Measurements from ENCODE around the gene HIPK2.
"Not testable (repeated sequence)": the region's sequence is repeated elsewhere in the genome, so short reads cannot be mapped to it uniquely, and the experiment has no call there.

HIPK2 gene

DNA sequence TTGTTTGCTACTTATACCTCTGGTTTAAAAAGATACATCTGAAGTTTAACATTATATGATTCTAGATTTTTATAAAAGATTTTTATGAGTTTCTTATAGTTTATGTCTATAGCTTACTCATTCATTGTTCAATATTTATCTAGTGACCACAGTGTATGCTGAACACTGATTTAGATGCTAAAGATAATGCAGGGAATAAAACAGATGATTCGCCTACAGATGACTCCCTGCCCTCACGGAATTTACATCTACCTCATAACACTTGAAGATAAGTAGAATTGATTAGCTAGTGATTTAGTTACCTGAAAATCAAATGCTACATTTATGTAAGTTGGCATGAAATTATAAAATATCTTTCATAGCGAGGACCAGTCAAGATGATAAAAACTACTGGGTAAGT lies 105.8 kb downstream of the HIPK2 start:
- no peak for DNase-seq (ENCODE audit: low read depth)

DNA sequence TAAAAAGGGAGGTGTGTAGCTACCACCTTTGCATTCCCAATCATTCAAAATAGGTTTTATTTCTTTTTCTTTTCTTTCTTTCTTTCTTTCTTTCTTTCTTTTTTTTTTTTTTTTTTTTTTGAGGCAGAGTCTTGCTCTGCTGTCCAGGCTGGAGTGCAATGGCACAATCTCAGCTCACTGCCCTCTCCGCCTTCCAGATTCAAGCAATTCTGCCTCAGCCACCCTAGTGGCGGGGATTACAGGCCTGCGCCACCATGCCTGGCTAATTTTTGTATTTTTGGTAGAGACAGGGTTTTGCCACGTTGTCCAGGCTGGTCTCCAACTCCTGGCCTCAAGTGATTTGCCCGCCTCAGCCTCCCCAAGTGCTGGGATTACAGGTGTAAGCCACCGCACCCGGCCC lies 107.1 kb downstream of the HIPK2 start:
- DNase-seq (ENCODE audit: low read depth), result not testable (repeated sequence)

DNA sequence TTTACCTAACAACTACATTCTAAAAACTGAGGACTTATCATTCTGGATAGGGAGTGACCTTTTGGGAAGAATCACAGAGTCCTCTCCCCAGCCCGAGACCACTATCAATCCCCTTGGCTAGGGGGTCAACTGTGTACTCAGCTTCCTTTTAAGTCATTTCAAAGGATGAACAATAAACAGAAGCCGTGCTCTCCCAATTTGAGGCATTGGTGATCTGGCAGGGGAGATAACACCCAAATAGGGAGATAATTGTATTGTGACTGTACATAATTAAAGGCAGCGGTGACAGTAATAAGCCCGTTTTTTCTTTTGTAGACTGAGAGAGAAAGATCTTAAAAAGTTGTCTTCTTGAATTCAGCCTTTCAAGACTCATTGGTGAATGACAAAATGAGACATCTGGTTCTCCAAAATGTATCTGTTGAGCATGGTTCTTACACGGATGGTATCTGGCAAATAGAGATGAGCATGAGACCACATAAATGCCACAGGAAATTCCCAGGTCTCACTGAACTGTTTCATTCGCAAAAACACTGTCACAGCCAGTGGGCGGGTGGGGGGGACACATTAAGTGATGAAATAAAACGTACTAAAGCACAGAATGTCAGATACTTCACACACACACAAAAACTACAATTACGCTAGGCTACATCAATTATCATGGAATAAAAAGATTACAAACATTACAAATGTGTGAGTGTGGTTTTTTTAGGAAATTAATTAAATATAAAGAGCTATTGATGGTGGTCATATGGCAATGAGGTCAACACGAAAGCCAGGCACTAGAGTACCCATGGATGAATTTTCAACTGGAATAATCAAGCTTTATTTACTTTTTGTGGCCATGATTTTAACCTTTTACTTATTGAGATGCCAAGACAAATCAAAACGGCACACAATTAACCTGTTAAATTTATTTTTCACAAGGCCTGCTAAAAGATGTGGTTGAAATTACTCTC lies 108.4 kb downstream of the HIPK2 start:
- no peak for DNase-seq (ENCODE audit: low read depth)

DNA sequence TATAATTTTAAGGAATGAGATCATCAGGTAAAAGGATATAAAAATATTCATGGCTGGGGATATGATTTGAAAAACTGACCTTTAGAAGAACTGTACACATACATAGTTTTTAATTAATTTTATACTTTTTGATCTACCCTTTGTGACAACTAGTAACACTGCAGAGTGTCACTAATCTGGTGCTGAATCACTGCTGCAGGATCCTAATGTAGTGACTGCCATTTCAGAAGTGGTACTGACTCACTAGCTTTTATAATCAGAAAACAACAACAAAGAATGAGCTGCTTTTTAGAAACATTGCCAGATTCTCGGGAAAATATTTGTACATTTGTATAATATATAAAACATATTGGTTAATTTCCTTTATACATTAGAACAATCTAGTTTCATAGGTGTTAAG lies 110.4 kb downstream of the HIPK2 start:
- no peak for DNase-seq (ENCODE audit: low read depth)

DNA sequence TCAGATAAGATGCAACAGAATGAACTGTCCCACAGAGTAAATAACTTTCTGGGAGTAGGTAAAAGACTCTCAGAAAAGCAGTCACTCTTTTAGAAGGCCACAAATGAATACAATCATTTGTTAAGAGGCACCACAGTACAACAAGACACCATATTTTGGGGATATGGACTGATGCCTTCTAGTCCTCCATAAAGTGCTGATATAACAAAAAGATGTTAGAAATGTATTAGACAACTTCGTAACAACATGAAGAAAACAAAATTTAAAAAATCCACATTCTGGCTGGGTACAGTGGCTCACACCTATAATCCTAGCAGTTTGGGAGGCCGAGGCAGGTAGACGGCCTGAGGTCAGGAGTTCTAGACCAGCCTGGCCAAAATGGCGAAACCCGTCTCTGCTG lies 111.3 kb downstream of the HIPK2 start:
- no peak for DNase-seq (ENCODE audit: low read depth)

DNA sequence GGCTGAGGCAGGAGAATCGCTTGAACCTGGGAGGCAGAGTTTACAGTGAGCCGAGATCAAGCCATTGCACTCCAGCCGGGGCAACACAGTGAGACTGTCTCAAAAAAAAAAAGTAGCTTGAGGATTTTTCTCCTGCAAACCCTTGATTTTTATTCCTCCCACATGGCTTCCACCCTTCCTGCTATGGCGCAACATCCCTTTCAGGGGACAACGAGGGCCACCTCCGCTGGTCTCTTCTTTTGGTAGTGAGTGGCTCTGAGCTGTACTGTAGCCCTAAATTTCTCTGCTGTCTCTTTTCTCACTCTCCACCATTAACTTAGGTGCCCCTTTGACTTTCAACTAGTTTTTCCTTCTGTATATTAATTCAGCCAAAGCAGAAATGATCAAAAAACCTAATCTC lies 113.4 kb downstream of the HIPK2 start:
- no peak for DNase-seq (ENCODE audit: low read depth)

DNA sequence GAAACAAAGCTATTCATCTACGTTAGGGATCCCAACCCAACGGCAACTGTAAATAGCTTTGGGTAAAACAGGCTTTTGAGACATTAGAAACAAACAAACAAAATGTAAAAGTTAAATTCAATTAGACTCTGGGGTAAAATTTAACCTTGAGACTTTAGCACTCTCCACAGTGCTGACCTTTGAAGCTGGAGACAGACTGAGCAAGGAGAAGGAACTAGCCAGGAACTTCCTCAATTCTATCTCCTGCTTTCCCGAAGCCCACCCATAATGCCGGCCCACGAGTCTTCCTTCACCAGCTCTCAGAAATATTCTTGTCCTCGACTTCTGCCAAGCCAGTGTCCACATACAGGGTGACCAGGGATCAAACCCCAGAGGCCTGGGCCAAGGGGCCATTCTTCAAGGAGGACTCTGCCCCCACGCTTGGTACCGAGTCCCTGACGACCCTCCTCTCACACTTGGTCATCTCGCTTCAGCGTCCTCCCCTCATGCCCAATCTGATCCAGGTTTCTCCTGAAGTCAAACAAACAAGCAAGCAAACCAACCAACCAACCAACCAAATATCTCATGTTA lies 114.1 kb downstream of the HIPK2 start:
- DNase-seq (ENCODE audit: low read depth), result no peak

DNA sequence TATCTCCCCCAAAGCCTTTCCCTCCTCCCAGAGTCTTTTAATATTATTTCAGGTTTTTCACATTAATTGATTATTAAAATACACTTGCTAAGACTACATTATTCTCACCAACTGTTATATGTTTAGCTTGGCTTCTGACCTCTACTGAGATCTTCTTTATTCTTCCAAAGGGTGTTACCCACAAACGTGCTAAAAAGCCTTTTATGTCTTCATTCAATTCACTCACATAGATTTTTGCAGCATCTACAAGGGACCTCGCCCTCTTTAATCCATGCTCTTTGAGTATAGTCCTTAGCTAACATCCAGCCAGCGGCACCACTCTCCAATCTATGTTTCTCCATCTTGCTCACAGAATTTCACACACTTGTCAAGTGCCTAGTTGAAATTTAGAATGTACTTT lies 115.9 kb downstream of the HIPK2 start:
- no peak for DNase-seq (ENCODE audit: low read depth)

DNA sequence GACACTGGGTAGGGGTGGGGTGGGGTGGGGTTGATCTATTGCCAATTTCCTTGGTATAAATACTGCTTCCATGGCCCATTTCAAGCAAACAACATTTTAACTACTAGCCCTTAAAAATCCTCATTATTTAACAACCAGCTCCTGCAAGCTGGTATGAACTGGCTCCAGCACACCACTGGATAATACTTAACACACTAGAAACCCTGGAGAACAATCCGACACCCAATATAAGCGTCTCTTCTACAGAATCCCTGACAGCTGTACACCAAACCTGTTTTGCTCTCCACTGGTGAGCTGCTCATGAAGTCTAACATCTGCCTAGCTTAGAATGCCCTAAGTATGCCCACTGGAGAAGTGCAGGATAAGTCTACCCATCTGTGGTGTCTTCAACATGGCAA lies 116.8 kb downstream of the HIPK2 start:
- no peak for DNase-seq (ENCODE audit: low read depth)

DNA sequence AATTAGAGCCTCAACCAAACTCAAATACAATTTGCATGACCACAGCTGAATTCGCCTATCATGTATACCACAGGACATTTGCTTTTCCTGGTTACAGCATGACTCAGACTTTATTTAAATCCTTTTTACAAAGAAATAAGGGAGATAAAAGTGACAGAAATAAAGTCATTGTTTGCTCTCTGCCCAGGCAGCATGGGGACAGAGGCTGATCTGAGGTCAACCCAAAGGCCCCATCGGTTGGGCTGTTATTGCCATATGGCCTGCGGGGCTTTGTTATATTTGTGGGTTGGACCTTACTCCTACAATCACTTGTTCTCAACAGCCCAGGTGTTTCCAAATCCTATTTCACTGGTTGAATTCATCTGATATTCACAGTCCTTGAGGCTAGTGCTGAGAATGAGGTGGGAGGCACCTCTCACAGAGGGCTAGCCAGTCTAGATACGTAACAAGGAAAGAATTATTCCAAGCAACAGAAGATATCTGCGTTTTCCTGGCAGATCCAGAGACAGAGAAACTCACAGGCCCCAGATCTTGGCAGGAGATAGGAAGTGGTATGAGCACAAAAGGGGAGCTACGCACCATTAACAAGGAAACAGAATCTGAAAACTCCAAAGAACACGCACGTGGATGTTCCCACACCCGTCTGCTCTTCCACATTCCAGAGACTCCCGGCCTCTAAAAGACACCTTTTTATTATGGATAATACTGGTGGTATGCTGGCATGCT lies 117.3 kb downstream of the HIPK2 start:
- DNase-seq (ENCODE audit: low read depth), result no peak

DNA sequence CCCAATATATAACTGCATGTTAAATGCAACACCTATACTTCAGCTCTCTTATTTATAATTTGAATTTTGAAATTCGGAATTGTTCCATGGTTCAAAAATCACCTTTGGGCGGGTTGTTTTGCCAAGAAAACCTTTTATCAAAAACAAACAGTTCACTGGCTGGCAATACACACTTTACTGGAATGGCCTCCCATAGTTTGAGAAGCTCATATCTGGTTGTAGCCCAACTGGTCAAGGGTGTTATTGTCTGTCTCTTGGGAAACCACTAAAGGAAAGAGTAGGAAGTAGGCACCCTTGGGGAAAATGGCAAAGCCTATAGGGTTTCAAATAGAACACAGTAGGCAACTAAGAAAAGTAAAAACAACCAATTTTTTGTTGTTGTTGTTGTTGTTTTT lies 117.9 kb downstream of the HIPK2 start:
- no peak for DNase-seq (ENCODE audit: low read depth)

DNA sequence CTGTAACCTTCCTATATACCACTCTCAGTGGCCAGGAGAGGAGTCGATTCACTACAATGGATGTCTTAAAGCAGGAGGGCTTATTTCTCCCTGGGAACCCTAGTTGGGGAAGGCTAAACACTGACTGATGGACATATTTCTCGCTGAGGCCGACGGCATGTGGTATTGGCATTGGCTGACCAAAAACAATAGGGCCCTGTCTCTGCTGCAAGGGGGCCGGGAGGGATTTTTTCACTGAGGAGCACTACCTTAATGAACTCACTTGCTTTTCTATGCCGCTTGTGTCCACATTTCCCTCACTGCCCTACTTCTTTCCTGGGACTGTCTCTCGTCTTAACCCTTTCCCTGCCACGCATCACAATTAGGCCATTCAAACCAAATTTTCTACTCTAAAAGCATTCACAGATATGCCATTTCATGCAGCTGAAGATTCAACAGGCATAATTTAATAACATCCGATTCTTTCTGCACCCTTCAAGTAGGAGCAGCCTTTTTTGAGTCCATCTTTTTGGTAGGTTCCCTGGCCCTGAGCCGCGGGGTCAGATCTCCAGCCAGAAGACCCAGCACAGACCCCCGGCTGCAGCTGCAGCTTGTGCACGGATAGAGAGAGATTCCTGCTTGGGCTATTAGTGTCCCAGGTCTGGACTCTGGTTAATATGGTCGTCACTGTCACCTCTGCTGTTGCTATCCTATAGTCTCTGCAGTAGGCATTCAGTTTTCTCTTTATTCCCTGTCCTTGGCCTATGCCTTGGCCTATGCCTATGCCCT lies 118.7 kb downstream of the HIPK2 start:
- no peak for DNase-seq (ENCODE audit: low read depth)

DNA sequence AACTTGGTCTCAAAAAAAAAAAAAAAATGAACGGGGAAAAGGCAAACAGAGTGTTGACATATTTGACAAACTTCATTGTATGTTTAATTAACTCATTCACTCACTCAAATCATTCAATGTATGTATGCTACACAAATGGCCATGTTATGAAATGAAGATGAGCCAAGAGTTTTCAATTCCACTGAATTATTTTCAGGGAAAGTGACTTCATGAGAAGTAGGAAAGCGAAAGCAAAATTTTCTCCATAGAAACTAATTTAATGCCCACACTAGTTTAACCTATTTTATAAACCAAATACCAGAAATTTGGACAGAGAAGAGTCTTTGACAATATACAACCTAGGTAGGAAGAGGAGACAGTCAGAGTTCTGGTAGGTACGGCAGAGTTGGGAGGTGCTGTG lies 119.5 kb downstream of the HIPK2 start:
- no peak for DNase-seq (ENCODE audit: low read depth)

DNA sequence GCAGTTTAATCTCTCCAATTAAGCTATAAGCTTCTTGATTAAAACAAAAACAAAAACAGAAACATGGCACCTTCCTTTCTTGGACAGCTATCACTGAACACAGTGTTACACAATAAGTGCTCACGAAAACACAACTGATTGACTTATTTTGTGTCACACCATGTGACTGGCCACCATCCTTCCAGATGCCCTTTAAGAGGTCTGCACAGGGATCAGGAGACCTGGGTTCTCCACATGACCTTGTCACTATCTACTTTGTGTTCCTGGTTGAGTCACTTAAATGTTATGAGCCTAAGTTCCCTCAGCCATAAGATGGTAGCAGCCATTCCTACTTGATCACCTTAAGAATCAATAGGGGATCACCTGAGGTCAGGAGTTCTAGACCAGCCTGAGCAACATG lies 120.1 kb downstream of the HIPK2 start:
- DNase-seq (ENCODE audit: low read depth), result no peak

DNA sequence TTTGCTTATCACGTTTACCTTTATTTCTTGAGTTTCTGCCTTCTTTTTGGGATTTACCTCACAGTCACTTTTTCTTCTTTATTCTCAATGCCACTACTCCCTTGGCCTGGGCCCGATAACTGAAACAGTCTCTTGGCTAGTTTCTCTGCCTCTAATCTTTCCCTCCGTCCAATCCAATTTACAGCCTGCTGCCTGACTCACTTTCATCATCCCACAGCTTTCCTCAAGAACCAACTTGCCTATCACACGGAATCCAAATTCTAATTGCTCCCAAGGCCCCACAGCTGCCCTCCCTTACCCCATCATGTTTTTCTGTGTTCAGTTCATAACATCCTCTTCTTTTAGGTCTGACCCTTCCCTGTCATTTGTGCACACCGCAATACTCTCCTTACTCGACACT lies 121.4 kb downstream of the HIPK2 start:
- DNase-seq (ENCODE audit: low read depth), result no peak

DNA sequence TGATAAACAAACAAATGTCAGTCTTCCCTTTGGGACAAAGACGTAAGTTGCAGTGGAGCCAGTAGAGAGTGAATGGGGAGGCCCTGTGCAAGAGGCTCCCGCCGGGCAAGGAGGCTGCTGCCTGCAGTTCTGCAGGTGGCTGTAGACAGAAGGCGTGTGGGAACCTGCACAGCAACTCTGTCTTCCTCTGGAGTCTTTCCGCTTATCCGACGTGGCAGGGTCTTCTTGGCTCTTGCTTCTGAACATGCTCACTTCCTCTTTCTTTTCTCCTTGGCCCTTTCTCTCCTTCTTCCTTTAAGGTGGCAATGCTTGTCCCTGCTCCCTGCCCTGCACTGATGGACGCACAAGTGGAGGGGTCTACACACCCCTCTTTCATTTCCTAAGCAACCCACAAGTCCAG lies 122.5 kb downstream of the HIPK2 start:
- DNase-seq (ENCODE audit: low read depth), result no peak

DNA sequence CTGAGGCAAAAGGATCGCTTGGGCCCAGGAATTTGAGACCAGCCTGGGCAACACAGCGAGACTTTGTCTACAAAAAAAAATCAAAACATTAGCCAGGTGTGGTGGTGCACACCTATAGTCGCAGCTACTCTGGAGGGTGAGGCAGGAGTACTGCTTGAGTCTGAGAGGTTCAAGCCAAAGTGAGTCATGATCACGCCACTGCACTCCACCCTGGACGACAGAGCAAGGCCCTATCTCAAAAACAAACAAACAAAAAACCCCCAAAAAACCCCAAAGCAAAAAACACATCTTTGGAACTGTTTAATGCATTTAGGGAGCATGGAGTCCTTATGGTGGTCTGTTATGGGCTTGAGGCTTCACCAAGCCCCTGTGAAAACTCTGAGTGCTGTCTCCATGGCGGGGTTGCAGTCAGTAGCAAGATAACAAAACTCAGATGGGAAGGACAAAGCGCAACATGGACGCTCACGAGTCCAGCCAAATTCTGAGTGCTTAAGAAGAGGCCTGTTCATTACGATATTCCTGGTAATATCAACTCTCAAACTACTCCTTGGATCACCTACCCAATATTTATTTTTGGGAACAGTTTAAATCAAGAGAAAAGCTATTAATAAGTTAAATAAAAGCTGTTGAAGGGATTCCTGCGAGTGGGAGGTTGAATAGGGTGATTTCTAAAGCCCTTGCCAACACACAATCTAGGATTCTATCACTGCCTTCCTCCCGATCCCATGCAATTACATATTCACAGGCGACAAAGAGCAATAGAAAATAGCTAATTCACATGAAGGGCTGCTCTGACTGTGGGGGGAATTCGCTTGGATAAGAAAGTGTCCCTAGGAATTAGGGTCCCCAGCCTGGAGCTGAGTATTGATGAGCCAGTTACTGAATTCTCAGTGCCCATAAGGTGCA lies 123.3 kb downstream of the HIPK2 start:
- DNase-seq (ENCODE audit: low read depth), result no peak

DNA sequence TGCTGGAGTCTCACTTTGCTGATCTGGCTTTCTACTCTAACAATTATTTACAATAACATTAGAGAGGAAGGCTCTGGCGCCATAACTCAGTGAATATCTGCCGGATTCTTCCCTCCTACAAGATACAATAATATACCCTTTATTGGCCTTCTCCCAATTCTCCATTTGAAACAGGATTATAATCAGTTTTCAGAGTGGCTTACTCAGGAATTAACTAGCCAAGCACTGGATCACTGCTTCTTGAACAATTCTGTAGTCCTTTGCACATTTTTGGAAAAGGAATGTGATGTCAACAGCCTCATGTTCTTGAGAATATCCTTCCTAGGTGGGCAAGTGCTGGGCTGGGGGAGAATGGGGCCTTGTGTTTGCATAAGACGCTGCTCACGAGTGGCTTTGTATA lies 125.9 kb downstream of the HIPK2 start:
- DNase-seq (ENCODE audit: low read depth), result no peak

DNA sequence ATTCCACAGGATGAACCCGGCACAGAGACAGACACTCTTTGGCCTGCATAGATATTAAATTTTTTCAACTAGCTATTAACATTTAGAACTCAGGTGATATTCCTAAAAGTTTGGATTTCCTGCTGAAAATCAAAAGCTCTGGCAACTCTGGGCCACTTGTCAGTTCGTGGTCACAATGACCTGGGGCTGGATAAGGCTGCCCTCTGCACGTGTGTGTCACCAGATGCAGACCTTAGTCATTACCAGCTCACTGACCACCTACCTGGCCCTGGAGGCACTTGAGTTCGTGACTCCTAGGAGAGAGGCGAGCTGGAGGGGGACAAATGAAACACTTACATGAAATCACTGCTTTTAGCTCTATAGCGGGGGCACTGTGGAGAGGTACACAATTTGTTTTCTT lies 126.5 kb downstream of the HIPK2 start:
- DNase-seq (ENCODE audit: low read depth), result no peak

DNA sequence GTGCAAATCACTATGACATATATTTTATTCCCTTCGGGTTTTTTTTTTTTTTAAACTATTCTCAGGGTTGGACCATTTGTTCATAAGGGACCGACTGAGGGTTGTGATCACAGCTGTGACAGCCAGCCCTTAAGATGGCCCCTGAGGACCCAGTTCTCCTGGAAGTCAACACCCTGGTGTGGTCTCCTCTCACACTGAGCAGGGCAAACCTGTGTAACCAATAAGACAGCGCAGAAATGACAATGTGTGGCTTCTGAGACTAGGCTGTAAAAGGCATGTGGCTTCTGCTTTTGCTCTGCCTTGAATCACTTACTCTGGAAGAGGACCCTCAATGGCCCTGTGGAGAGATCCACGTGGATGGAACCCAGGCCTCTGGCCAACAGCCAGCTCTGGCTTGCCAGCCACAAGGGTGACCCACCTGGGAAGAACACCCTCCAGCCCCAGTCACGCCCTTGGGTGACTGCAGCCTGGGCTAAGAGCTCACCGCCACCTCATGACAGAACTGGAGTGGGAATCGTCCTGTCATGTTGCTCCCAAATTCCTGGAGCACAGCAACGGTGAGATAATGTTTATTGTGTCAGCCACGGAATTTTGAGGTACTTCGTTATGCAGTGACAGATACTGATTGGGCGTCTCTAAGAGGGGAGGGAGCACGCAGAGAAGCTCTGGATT lies 127.2 kb downstream of the HIPK2 start:
- no peak for DNase-seq (ENCODE audit: low read depth)

DNA sequence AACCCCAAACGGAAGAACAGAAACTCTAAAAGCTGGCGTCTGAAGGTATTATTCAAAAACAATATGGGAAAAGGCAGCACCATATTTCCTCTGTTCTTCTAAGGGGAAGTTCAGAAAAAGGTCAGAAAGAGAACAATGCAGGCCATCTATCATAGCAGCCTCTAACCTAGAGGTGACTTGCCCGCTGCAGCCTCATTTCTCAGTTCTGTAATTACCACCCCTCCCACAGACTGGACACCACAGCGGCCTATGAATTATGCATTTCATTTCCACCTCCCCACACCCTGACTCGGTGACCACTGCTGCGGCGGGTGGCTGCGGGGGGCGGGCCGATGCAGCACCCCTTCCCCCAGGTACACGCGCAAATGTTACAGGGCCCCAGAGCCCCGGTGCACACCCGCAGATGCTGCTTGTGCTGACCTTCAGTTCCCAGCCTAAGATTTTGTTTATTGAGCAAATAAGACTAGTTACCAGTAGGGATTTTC lies 128.8 kb downstream of the HIPK2 start:
- DNase-seq (ENCODE audit: low read depth), result no peak

All from activated T-cell treated with anti-CD3 and anti-CD28 coated beads for 24 hours (primary cell).